NCI-H2029 treated with DMSO at 0.1 percent for 48 hours (cell line): ENCODE data around the gene CHD5.
"Not testable (repeated sequence)": the region's sequence is repeated elsewhere in the genome, so short reads cannot be mapped to it uniquely, and the experiment has no call there.

ENCODE experiments used
- DNase-seq: peaks from one replicate; lab custom pipeline; 2025; lab: John Stamatoyannopoulos, UW

The CHD5 gene

GRCh38 chr1:6180268-6180706 lies at the start of gene CHD5:
Gene CHD5 (minus strand): TSS chr1:6180321. CDS start chr1:6180023, 298 bp downstream.
- no peak for DNase-seq

GRCh38 chr1:6225651-6226050 lies 45.5 kb upstream of the CHD5 start:
- no peak for DNase-seq

GRCh38 chr1:6224718-6225117 lies 44.6 kb upstream of the CHD5 start:
- no peak for DNase-seq

- DNase-seq: no peak
Measured at GRCh38 chr1:6223617-6224016, 43.5 kb upstream of the CHD5 start.

GRCh38 chr1:6222636-6223035 lies 42.5 kb upstream of the CHD5 start:
- no peak for DNase-seq

- no peak for DNase-seq
Measured at GRCh38 chr1:6221210-6221784, 41.2 kb upstream of the CHD5 start.

- DNase-seq: no peak
Measured at GRCh38 chr1:6220236-6220635, 40.1 kb upstream of the CHD5 start.

- DNase-seq: not testable (repeated sequence)
Measured at GRCh38 chr1:6219641-6220040, 39.5 kb upstream of the CHD5 start.

- no peak for DNase-seq
Measured at GRCh38 chr1:6218375-6219164, 38.4 kb upstream of the CHD5 start.

- DNase-seq: no peak
Measured at GRCh38 chr1:6212193-6212959, 32.3 kb upstream of the CHD5 start.

GRCh38 chr1:6211731-6212130 lies 31.6 kb upstream of the CHD5 start:
- no peak for DNase-seq

GRCh38 chr1:6210591-6211355 lies 30.7 kb upstream of the CHD5 start:
- no peak for DNase-seq

- DNase-seq: no peak
Measured at GRCh38 chr1:6209661-6210580, 29.8 kb upstream of the CHD5 start.

GRCh38 chr1:6208723-6209660 lies 28.9 kb upstream of the CHD5 start:
- no peak for DNase-seq

GRCh38 chr1:6207921-6208320 lies 27.8 kb upstream of the CHD5 start:
- DNase-seq: no peak

GRCh38 chr1:6207075-6207885 lies 27.2 kb upstream of the CHD5 start:
- no peak for DNase-seq

- no peak for DNase-seq
Measured at GRCh38 chr1:6206520-6206855, 26.4 kb upstream of the CHD5 start.

GRCh38 chr1:6205849-6206519 lies 25.9 kb upstream of the CHD5 start, which contains the start of gene RNF207:
Gene RNF207 (plus strand): TSS chr1:6206119. CDS start chr1:6206536, 417 bp downstream.
- no peak for DNase-seq

GRCh38 chr1:6202256-6202655 lies 22.1 kb upstream of the CHD5 start:
- no peak for DNase-seq
